H1 (cell line): ENCODE data around the gene RRAGC. TPM values are rescaled to one million over a fixed set of nuclear protein-coding genes. Genes with fewer than 3 reads are reported as not detected.

Experiments
- ASH2L ChIP-seq: fragments of 200-600, 300-600 bp; sonication (generic); IDR thresholded peaks from one replicate; pipeline ENCODE4 v1.7.1; 2017; ENCODE audit warnings: low read length
- BCL11A ChIP-seq, 2 experiments: IDR thresholded peaks; one replicate each; pipeline ENCODE4 v1.6.1; 2011; ENCODE audit warnings: low read depth in 2 of 2, low read length in 2 of 2, mild to moderate bottlenecking in 2 of 2
- CBX5 ChIP-seq: fragments of 300-800, 300-1000 bp; sonication (generic); IDR thresholded peaks from 2 replicates; pipeline ENCODE4 v1.7.1; 2016; ENCODE audit warnings: antibody characterized with exemption, low read length, low read depth
- CHD1 ChIP-seq: IDR thresholded peaks from 2 replicates; pipeline ENCODE4 v1.6.1; 2012; ENCODE audit warnings: low read depth, low read length, improper control_type of control experiment
- CTBP2 ChIP-seq: IDR thresholded peaks from 2 replicates; pipeline ENCODE4 v1.7.0; 2011; ENCODE audit warnings: borderline replicate concordance, mild to moderate bottlenecking, moderate library complexity, mixed read lengths, low read length; ENCODE audit not compliant: insufficient read depth, insufficient read length
- E2F6 ChIP-seq: IDR thresholded peaks from 2 replicates; pipeline ENCODE4 v1.6.1; 2012; ENCODE audit warnings: inconsistent platforms
- EGR1 ChIP-seq: IDR thresholded peaks from 2 replicates; pipeline ENCODE4 v1.6.1; 2011; ENCODE audit warnings: low read depth, low read length, borderline replicate concordance
- FOSL1 ChIP-seq: IDR thresholded peaks from 2 replicates; pipeline ENCODE4 v1.6.1; 2011; ENCODE audit warnings: mild to moderate bottlenecking, low read depth, low read length, moderate library complexity; ENCODE audit not compliant: insufficient read depth
- HDAC2 ChIP-seq, 2 experiments: fragments of 300-600 bp in 1 of 2; sonication (generic) in 1 of 2; IDR thresholded peaks; 2 replicates each; pipeline ENCODE4 v1.6.1; 2011 to 2012; ENCODE audit warnings: low read depth in 2 of 2, low read length in 2 of 2, mild to moderate bottlenecking in 2 of 2, moderate library complexity in 2 of 2, borderline replicate concordance in 1 of 2, inconsistent platforms in 1 of 2
- JUN ChIP-seq: IDR thresholded peaks from 2 replicates; pipeline ENCODE4 v1.6.1; 2011; ENCODE audit warnings: low read depth, mild to moderate bottlenecking, improper control_type of control experiment, low read length
- MAFK ChIP-seq: IDR thresholded peaks from 2 replicates; pipeline ENCODE4 v1.6.1; 2012; ENCODE audit warnings: low read depth, mild to moderate bottlenecking, improper control_type of control experiment, low read length
- MAX ChIP-seq: IDR thresholded peaks from 2 replicates; pipeline ENCODE4 v1.6.1; 2012; ENCODE audit warnings: inconsistent platforms
- PHF8 ChIP-seq: fragments of 200-600 bp; sonication (generic); conservative IDR thresholded peaks from 2 replicates; pipeline ENCODE4 v1.7.1; 2012; ENCODE audit warnings: low read depth, mild to moderate bottlenecking, inconsistent platforms, low read length, moderate library complexity
- RBBP5 ChIP-seq: IDR thresholded peaks from 2 replicates; pipeline ENCODE4 v1.7.1; 2012; ENCODE audit warnings: low read depth, mild to moderate bottlenecking, inconsistent platforms, low read length, moderate library complexity, borderline replicate concordance
- RNF2 ChIP-seq: fragments of 200-900, 300-1000 bp; sonication (generic); IDR thresholded peaks from 2 replicates; pipeline ENCODE4 v1.7.1; 2016; ENCODE audit warnings: borderline replicate concordance, low read depth, mild to moderate bottlenecking, antibody characterized with exemption, low read length; ENCODE audit not compliant: poor library complexity, severe bottlenecking; ENCODE audit errors: missing control alignments
- RXRA ChIP-seq: IDR thresholded peaks from 2 replicates; pipeline ENCODE4 v1.6.1; 2011; ENCODE audit warnings: low read depth, mild to moderate bottlenecking, low read length, moderate library complexity; ENCODE audit not compliant: insufficient read depth
- SIN3A ChIP-seq, 2 experiments: IDR thresholded peaks in 1 of 2; conservative IDR thresholded peaks in 1 of 2; 2 replicates each; pipeline ENCODE4 v1.6.1; 2011 to 2012; ENCODE audit warnings: low read length in 2 of 2, improper control_type of control experiment in 1 of 2, low read depth in 1 of 2, mild to moderate bottlenecking in 1 of 2
- SP2 ChIP-seq: IDR thresholded peaks from 2 replicates; pipeline ENCODE4 v1.6.1; 2012; ENCODE audit warnings: mild to moderate bottlenecking, low read length, inconsistent platforms
- SP4 ChIP-seq: IDR thresholded peaks from 2 replicates; pipeline ENCODE4 v1.6.1; 2012; ENCODE audit warnings: low read length, inconsistent platforms
- TAF1 ChIP-seq: IDR thresholded peaks from 2 replicates; pipeline ENCODE4 v1.6.1; 2011; ENCODE audit warnings: mild to moderate bottlenecking, low read depth, low read length
- TAF7 ChIP-seq: optimal IDR thresholded peaks from 2 replicates; pipeline ENCODE3; 2011; ENCODE audit warnings: low read depth, mild to moderate bottlenecking, inconsistent platforms, low read length, moderate library complexity, borderline replicate concordance
- TCF12 ChIP-seq: IDR thresholded peaks from 2 replicates; pipeline ENCODE4 v1.6.1; 2011; ENCODE audit warnings: low read depth, mild to moderate bottlenecking, low read length
- polyA plus RNA-seq, 7 experiments: library from polyadenylated mRNA; depleted of rRNA in 3 of 7; stranded (reverse) in 5 of 7; unstranded in 2 of 7; fragments of >200 nt in 5 of 7; fragments of 200-250 nt in 2 of 7; gene quantifications; 1 replicate in 5 of 7; 2 replicates in 1 of 7; 4 replicates in 1 of 7; pipeline versions ENCODE4 v1.2.1 to v1.2.3, GENCODE V29; 2011 to 2013; ENCODE audit warnings: missing spikeins in 2 of 7, mixed read lengths in 2 of 7
- total RNA-seq: library from RNA; stranded (reverse); fragmentation: NEBNext Ultra II Directional; extraction: Animal tissue kit (Norgen Biotek cat#: 25700); gene quantifications from 2 replicates; pipeline ENCODE4 v1.2.1, GENCODE V29; 2021

Gene RRAGC
- total and polyA plus RNA-seq, 2 of the 8 experiments (the other 6 are each of a cell fraction or from before 2014, with no cell fraction given), result 12.0 to 16.5 TPM

- peak; percentile 66 for TF ChIP-seq SP2
- TF ChIP-seq PHF8, result peak; percentile 54
- no peak for TF ChIP-seq BCL11A (IDR thresholded peaks at IDR 0.05; ENCODE audit: low read depth in 2 of 2, low read length in 2 of 2)
- peak in 1 of 2 experiments; percentile 54; a peak in 1 of 4 replicates for TF ChIP-seq HDAC2 (IDR thresholded peaks at IDR 0.05; ENCODE audit: borderline replicate concordance in 1 of 2, low read depth in 2 of 2, low read length in 2 of 2)
- TF ChIP-seq MAFK, result no peak
- TF ChIP-seq JUN, result no peak
- TF ChIP-seq E2F6, result peak; percentile 47; the same call in 1 of the 2 replicates
- TF ChIP-seq RNF2, result no peak
- 0 out of 2 replicates have a peak, but pooled peaks have one; percentile 57 for TF ChIP-seq TCF12
- peak; percentile 67; the same call in 1 of the 2 replicates for TF ChIP-seq TAF1
- no peak for TF ChIP-seq CTBP2
- no peak for TF ChIP-seq CBX5
- peak; percentile 84 for TF ChIP-seq MAX
- no peak for TF ChIP-seq FOSL1
- peak; percentile 83 for TF ChIP-seq ASH2L
- TF ChIP-seq RXRA, result no peak
- peak; percentile 98 for TF ChIP-seq SP4
- no peak for TF ChIP-seq CHD1
- TF ChIP-seq SIN3A (conservative IDR thresholded peaks at IDR 0.05 in 1 of 2, IDR thresholded peaks at IDR 0.05 in 1 of 2; ENCODE audit: low read depth in 1 of 2, low read length in 2 of 2), result peak; percentile 95; a peak in 3 of 4 replicates
- no peak for TF ChIP-seq RBBP5
- TF ChIP-seq TAF7, result no peak
- peak; percentile 36; the same call in 1 of the 2 replicates for TF ChIP-seq EGR1
These were observed at the start of gene RRAGC (continued) for GRCh38 chr1:38859561-38860453.
